Measurements from ENCODE around the gene RIC1.

DNA sequence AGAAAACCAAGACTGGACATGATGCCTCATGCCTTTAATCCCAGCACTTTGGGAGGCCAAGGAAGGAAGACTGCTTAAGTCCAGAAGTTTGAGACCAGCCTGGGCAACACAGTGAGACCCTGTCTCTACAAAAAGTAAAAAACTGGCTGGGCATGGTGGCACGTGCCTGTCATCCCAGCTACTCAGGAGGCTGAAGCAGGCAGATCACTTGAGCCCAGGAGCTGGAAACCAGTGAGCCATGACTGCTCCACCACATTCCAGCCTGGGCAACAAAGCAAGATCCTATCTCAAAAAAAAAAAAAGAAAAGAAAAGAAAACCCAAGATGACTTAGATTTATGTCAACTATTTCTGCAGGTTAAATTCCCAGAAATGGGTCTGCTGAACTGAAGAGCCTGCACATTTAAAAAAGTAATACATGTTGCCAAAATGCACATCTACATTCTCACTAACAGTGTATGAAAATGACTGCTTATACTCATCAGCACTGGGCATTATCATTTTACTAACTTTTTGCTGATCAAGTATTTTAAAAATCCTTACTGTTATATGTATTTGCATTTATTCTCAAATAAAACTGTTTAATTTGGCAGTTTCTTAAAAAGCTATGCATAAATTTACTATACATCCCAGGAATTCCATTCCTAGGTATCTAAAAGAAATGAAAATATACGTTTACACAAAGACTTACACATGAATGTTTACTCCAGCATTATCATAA is 189.7 kb downstream of the RIC1 start:
- TF ChIP-seq SP7 (tag by site-specific recombination; IDR thresholded peaks at IDR 0.05) (no peak), OVOL3 (tag by site-specific recombination; IDR thresholded peaks at IDR 0.05) (no peak), ZNF792 (tag by site-specific recombination; IDR thresholded peaks at IDR 0.05) (no peak), OSR2 (tag by site-specific recombination; IDR thresholded peaks at IDR 0.05) (no peak), YY1 (tag by site-specific recombination; IDR thresholded peaks at IDR 0.05) (no peak), ZNF76 (tag by site-specific recombination; IDR thresholded peaks at IDR 0.05; ENCODE audit: borderline replicate concordance, low read depth) (no peak), ZBTB17 (tag by site-specific recombination; IDR thresholded peaks at IDR 0.05) (no peak), SETDB1 (IDR thresholded peaks at IDR 0.05; ENCODE audit: insufficient read length, low read length) (no peak), ZNF311 (tag by site-specific recombination; IDR thresholded peaks at IDR 0.05; ENCODE audit: borderline replicate concordance) (no peak)
- TF ChIP-seq, protein P1, sequence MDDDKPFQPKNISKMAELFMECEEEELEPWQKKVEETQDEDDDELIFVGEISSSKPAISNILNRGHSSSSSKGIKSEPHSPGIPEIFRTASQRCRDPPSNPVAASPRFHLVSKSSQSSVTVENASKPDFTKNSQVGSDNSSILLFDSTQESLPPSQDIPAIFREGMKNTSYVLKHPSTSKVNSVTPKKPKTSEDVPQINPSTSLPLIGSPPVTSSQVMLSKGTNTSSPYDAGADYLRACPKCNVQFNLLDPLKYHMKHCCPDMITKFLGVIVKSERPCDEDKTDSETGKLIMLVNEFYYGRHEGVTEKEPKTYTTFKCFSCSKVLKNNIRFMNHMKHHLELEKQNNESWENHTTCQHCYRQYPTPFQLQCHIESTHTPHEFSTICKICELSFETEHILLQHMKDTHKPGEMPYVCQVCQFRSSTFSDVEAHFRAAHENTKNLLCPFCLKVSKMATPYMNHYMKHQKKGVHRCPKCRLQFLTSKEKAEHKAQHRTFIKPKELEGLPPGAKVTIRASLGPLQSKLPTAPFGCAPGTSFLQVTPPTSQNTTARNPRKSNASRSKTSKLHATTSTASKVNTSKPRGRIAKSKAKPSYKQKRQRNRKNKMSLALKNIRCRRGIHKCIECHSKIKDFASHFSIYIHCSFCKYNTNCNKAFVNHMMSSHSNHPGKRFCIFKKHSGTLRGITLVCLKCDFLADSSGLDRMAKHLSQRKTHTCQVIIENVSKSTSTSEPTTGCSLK (tag by site-specific recombination; IDR thresholded peaks at IDR 0.05): no peak
- TF ChIP-seq, protein P2, sequence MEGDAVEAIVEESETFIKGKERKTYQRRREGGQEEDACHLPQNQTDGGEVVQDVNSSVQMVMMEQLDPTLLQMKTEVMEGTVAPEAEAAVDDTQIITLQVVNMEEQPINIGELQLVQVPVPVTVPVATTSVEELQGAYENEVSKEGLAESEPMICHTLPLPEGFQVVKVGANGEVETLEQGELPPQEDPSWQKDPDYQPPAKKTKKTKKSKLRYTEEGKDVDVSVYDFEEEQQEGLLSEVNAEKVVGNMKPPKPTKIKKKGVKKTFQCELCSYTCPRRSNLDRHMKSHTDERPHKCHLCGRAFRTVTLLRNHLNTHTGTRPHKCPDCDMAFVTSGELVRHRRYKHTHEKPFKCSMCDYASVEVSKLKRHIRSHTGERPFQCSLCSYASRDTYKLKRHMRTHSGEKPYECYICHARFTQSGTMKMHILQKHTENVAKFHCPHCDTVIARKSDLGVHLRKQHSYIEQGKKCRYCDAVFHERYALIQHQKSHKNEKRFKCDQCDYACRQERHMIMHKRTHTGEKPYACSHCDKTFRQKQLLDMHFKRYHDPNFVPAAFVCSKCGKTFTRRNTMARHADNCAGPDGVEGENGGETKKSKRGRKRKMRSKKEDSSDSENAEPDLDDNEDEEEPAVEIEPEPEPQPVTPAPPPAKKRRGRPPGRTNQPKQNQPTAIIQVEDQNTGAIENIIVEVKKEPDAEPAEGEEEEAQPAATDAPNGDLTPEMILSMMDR (tag by site-specific recombination; IDR thresholded peaks at IDR 0.05): no peak
- TF ChIP-seq, protein P3, sequence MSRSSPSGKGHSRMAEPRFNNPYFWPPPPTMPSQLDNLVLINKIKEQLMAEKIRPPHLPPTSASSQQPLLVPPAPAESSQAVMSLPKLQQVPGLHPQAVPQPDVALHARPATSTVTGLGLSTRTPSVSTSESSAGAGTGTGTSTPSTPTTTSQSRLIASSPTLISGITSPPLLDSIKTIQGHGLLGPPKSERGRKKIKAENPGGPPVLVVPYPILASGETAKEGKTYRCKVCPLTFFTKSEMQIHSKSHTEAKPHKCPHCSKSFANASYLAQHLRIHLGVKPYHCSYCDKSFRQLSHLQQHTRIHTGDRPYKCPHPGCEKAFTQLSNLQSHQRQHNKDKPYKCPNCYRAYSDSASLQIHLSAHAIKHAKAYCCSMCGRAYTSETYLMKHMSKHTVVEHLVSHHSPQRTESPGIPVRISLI (tag by site-specific recombination; IDR thresholded peaks at IDR 0.05): no peak
- TF ChIP-seq, protein P4, sequence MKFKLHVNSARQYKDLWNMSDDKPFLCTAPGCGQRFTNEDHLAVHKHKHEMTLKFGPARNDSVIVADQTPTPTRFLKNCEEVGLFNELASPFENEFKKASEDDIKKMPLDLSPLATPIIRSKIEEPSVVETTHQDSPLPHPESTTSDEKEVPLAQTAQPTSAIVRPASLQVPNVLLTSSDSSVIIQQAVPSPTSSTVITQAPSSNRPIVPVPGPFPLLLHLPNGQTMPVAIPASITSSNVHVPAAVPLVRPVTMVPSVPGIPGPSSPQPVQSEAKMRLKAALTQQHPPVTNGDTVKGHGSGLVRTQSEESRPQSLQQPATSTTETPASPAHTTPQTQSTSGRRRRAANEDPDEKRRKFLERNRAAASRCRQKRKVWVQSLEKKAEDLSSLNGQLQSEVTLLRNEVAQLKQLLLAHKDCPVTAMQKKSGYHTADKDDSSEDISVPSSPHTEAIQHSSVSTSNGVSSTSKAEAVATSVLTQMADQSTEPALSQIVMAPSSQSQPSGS (tag by site-specific recombination; IDR thresholded peaks at IDR 0.05; ENCODE audit: low read depth): no peak
